ENCODE data around the gene HOXC10. TPM values are rescaled to one million over a fixed set of nuclear protein-coding genes. Genes with fewer than 3 reads are reported as not detected.

Gene HOXC10
- total RNA-seq, 1 donor from 2014 or later = not detected

DNA sequence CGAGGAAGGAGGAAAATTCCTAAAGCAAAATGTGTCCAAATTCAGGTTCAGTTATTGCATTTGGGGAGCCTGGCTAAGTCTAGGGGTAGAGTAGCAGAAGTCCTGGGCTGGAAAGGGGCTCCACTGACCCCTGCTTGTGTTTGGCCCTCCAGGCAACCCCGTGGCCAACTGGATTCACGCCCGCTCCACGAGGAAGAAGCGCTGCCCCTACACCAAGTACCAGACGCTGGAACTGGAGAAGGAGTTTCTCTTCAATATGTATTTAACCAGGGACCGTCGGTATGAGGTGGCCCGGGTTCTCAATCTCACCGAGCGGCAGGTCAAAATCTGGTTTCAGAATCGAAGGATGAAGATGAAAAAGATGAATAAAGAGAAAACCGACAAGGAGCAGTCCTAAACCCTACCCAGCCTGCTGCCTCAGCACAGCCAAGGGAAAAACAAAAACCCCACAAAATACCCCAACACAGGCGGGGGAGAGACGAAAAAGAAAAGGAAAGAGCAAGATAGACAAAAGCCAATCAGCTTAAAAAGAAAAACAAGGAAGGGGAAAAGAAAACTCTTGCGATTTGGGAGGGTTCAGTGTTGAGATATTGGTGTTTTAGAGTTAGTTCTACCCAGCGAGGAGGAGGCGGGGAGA lies 17.4 kb downstream of the HOXC10 start:
- no peak overlapping the region for H3K4me3 Mint-ChIP-seq (ENCODE audit: unreplicated experiment)
- Histone ChIP-seq H3K36me3 (ENCODE audit: insufficient read depth, low read length) (no peaks in the 10 kb centered on the region), H3K4me1 (ENCODE audit: insufficient read depth, low read length) (peaks cover 5% of the 10 kb centered on the region), H3K9me3 (ENCODE audit: insufficient read depth, low read depth, low read length) (no peaks in the 10 kb centered on the region), H3K27ac (ENCODE audit: low read depth, low read length) (no peak overlapping the region), H3K4me3 (ENCODE audit: insufficient read depth, low read depth, low read length) (no peak overlapping the region), H4K20me1 (ENCODE audit: insufficient read depth, low read length) (no peaks in the 10 kb centered on the region), H3K4me2 (ENCODE audit: low read length) (no peak overlapping the region), H2AFZ (ENCODE audit: low read depth, low read length) (no peak overlapping the region), H3K9ac (ENCODE audit: low read length) (no peak overlapping the region), H3K27me3 (ENCODE audit: insufficient read depth, low read length) (peaks cover 94% of the 10 kb centered on the region), H3K79me2 (ENCODE audit: insufficient read depth, low read length) (no peaks in the 10 kb centered on the region)
- no peaks in the 10 kb centered on the region for H3K4me1 Mint-ChIP-seq (ENCODE audit: low read depth, unreplicated experiment)
- DNase-seq (ENCODE audit: low read depth) (no peak), FAIRE-seq (no peak)
- H3K9me3 Mint-ChIP-seq (ENCODE audit: unreplicated experiment) = peaks cover 14% of the 10 kb centered on the region
- peaks cover 92% of the 10 kb centered on the region for H3K27me3 Mint-ChIP-seq (ENCODE audit: low read depth, unreplicated experiment)
- H3K27ac Mint-ChIP-seq (ENCODE audit: unreplicated experiment) = peak overlapping the region; percentile 47
- peak; percentile 21 for TF ChIP-seq EZH2 (IDR thresholded peaks at IDR 0.05; ENCODE audit: insufficient read depth, low read length)
- TF ChIP-seq, protein P1, sequence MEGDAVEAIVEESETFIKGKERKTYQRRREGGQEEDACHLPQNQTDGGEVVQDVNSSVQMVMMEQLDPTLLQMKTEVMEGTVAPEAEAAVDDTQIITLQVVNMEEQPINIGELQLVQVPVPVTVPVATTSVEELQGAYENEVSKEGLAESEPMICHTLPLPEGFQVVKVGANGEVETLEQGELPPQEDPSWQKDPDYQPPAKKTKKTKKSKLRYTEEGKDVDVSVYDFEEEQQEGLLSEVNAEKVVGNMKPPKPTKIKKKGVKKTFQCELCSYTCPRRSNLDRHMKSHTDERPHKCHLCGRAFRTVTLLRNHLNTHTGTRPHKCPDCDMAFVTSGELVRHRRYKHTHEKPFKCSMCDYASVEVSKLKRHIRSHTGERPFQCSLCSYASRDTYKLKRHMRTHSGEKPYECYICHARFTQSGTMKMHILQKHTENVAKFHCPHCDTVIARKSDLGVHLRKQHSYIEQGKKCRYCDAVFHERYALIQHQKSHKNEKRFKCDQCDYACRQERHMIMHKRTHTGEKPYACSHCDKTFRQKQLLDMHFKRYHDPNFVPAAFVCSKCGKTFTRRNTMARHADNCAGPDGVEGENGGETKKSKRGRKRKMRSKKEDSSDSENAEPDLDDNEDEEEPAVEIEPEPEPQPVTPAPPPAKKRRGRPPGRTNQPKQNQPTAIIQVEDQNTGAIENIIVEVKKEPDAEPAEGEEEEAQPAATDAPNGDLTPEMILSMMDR (IDR thresholded peaks at IDR 0.05; ENCODE audit: insufficient read depth, low read depth, low read length) = no peak
- peaks cover 2% of the 10 kb centered on the region for H3K36me3 Mint-ChIP-seq (ENCODE audit: low read depth, unreplicated experiment)

DNA sequence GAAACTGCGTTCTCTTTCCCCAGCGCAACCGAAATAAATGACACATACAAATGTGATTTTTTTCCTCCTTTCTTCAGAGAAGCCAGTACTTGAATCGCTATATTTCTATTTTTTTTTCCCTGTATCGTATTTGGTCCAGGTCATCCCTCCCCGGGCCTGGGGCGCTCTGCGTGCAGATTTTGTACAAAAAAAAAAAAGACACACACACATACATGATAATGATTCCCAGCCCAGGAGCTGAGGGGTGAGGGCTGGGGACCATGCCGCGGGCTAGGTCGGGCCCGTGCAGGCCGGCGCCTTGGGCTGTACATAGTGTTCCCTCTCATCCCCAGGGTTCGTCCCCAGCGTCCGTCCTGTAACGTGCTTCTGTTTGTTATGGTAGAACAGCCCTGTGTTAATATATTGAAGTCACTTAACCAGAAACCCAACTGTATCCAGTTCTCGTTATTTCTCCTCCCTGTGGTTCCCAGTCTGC lies 18.0 kb downstream of the HOXC10 start:
- Mint-ChIP-seq H3K4me1 (ENCODE audit: low read depth, unreplicated experiment) (no peaks in the 10 kb centered on the region), H3K27me3 (ENCODE audit: low read depth, unreplicated experiment) (peaks cover 92% of the 10 kb centered on the region), H3K9me3 (ENCODE audit: unreplicated experiment) (peaks cover 12% of the 10 kb centered on the region), H3K36me3 (ENCODE audit: low read depth, unreplicated experiment) (peaks cover 2% of the 10 kb centered on the region), H3K4me3 (ENCODE audit: unreplicated experiment) (no peak overlapping the region), H3K27ac (ENCODE audit: unreplicated experiment) (peak overlapping the region; percentile 47)
- DNase-seq (ENCODE audit: low read depth) (no peak), FAIRE-seq (no peak)
- Histone ChIP-seq H3K9me3 (ENCODE audit: insufficient read depth, low read depth, low read length) (no peaks in the 10 kb centered on the region), H3K27me3 (ENCODE audit: insufficient read depth, low read length) (peaks cover 95% of the 10 kb centered on the region), H3K36me3 (ENCODE audit: insufficient read depth, low read length) (no peaks in the 10 kb centered on the region), H3K4me3 (ENCODE audit: insufficient read depth, low read depth, low read length) (no peak overlapping the region), H3K4me1 (ENCODE audit: insufficient read depth, low read length) (peaks cover 5% of the 10 kb centered on the region), H3K9ac (ENCODE audit: low read length) (no peak overlapping the region), H3K79me2 (ENCODE audit: insufficient read depth, low read length) (no peaks in the 10 kb centered on the region), H3K4me2 (ENCODE audit: low read length) (no peak overlapping the region), H4K20me1 (ENCODE audit: insufficient read depth, low read length) (no peaks in the 10 kb centered on the region), H2AFZ (ENCODE audit: low read depth, low read length) (no peak overlapping the region), H3K27ac (ENCODE audit: low read depth, low read length) (no peak overlapping the region)
- TF ChIP-seq EZH2 (IDR thresholded peaks at IDR 0.05; ENCODE audit: insufficient read depth, low read length) = peak; percentile 24
- TF ChIP-seq, protein P1 (IDR thresholded peaks at IDR 0.05; ENCODE audit: insufficient read depth, low read depth, low read length) = no peak

DNA sequence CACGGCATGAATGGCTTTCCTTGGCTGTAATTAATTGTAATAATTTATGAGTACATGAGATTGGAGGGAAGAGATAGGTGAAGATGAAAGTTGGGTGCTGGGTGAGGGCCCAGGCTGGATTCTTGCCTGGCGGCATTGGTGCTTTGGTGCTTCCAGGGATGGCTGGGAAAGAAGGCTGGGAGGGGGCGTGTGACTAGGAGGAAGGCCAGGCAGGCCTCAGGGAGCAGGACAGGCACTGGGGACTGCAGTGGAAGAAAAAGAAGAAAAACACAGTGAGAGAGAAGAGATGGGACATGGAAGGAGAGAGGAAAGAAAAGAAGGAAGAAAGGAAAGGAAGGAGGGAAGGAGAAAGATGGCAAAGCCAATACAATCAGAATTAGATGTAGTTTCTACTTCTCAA lies 18.7 kb downstream of the HOXC10 start:
- Mint-ChIP-seq H3K36me3 (ENCODE audit: low read depth, unreplicated experiment) (peaks cover 2% of the 10 kb centered on the region), H3K4me1 (ENCODE audit: low read depth, unreplicated experiment) (no peaks in the 10 kb centered on the region)

More for the DNA sequence above, 18.7 kb downstream of the HOXC10 start:
- FAIRE-seq (no peak), DNase-seq (ENCODE audit: low read depth) (no peak)
- Histone ChIP-seq H3K9me3 (ENCODE audit: insufficient read depth, low read depth, low read length) (no peaks in the 10 kb centered on the region), H4K20me1 (ENCODE audit: insufficient read depth, low read length) (no peaks in the 10 kb centered on the region), H3K9ac (ENCODE audit: low read length) (no peak overlapping the region), H3K27me3 (ENCODE audit: insufficient read depth, low read length) (peaks cover 94% of the 10 kb centered on the region), H3K4me3 (ENCODE audit: insufficient read depth, low read depth, low read length) (no peak overlapping the region), H3K36me3 (ENCODE audit: insufficient read depth, low read length) (no peaks in the 10 kb centered on the region), H3K79me2 (ENCODE audit: insufficient read depth, low read length) (no peaks in the 10 kb centered on the region), H2AFZ (ENCODE audit: low read depth, low read length) (no peak overlapping the region), H3K27ac (ENCODE audit: low read depth, low read length) (no peak overlapping the region), H3K4me1 (ENCODE audit: insufficient read depth, low read length) (peaks cover 5% of the 10 kb centered on the region), H3K4me2 (ENCODE audit: low read length) (no peak overlapping the region)
- Mint-ChIP-seq H3K4me3 (ENCODE audit: unreplicated experiment) (peak overlapping the region; percentile 30), H3K9me3 (ENCODE audit: unreplicated experiment) (peaks cover 12% of the 10 kb centered on the region), H3K27me3 (ENCODE audit: low read depth, unreplicated experiment) (peaks cover 92% of the 10 kb centered on the region), H3K27ac (ENCODE audit: unreplicated experiment) (no peak overlapping the region)
- peak; percentile 16 for TF ChIP-seq EZH2 (IDR thresholded peaks at IDR 0.05; ENCODE audit: insufficient read depth, low read length)
- TF ChIP-seq, protein P1 (IDR thresholded peaks at IDR 0.05; ENCODE audit: insufficient read depth, low read depth, low read length) = no peak

Data from astrocyte (in vitro differentiated cells and primary cell).